KOPT-K1 (cell line): ENCODE measurements around the gene CACNA1C.

Experiments
- H3K27ac ChIP-seq: fragments of 200-600 bp; sonication (generic); 2 replicates; pipeline ENCODE4 v1.5.1; 2016; ENCODE audit warnings: antibody characterized with exemption, mild to moderate bottlenecking, low read depth, low read length; ENCODE audit not compliant: poor library complexity, severe bottlenecking
- H3K36me3 ChIP-seq: fragments of 200-600 bp; sonication (generic); 2 replicates; pipeline ENCODE4 v1.5.1; 2017; ENCODE audit warnings: antibody characterized with exemption, mild to moderate bottlenecking, low read length, moderate library complexity; ENCODE audit not compliant: insufficient read depth
- H3K9me3 ChIP-seq: fragments of 200-600 bp; sonication (generic); 2 replicates; pipeline ENCODE4 v1.5.1; 2017; ENCODE audit warnings: antibody characterized with exemption, low read length, mild to moderate bottlenecking; ENCODE audit not compliant: insufficient read depth, poor library complexity, severe bottlenecking

The CACNA1C gene

DNA sequence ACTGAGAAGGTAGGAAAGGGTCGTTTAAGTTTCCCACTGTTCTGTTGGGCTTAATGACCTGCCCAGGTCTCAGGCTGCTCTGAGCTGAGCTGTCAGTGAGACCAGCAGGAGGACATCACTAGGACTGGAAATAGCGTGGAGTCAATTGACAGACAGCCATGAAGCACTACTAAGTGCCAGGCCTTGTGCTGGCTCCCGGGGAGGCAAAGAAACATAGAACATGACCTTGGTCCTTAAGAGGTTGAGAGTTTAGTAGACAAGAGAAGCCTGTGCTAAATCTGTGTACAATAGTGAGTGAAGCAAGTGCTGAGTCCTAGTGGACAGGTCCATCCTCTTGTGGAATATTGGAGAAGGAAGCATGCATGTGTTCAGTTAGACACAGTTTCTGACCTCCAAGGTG is 239.2 kb downstream of the CACNA1C start:
- H3K9me3 ChIP-seq, result no peaks in the 10 kb centered on the region
- H3K27ac ChIP-seq, result no peak overlapping the region
- no peaks in the 10 kb centered on the region for H3K36me3 ChIP-seq

- H3K9me3 ChIP-seq, result no peaks in the 10 kb centered on the region
- H3K36me3 ChIP-seq, result no peaks in the 10 kb centered on the region
- H3K27ac ChIP-seq, result no peak overlapping the region
These were observed 239.8 kb downstream of the CACNA1C start for GRCh38 chr12:2292560-2292959.

- Histone ChIP-seq H3K27ac (no peak overlapping the region), H3K9me3 (no peaks in the 10 kb centered on the region), H3K36me3 (no peaks in the 10 kb centered on the region)
These were observed 242.1 kb downstream of the CACNA1C start for GRCh38 chr12:2294651-2295475.

- Histone ChIP-seq H3K36me3 (no peaks in the 10 kb centered on the region), H3K27ac (no peak overlapping the region), H3K9me3 (no peaks in the 10 kb centered on the region)
These were observed 243.2 kb downstream of the CACNA1C start for GRCh38 chr12:2295941-2296461.

- Histone ChIP-seq H3K9me3 (no peaks in the 10 kb centered on the region), H3K36me3 (no peaks in the 10 kb centered on the region), H3K27ac (no peak overlapping the region)
These were observed 244.2 kb downstream of the CACNA1C start for GRCh38 chr12:2297004-2297403.

DNA sequence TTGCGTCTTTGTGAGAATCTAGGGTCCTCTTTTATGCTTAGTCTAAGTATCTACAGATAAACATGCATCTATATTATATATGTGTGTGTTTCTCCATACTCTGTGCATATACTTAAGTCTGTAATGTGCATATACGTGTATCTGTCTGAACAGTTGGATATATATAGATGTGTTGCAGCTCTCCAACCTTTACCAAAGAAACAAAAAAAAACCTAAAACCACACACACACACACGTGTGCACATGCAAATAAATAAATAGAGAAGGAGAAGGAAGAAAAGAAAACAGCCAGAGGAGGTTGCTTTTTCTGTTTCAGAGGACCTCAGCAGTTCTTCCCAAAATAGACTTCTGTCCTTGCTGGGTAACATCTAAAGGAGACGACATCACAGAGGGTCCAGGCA is 244.9 kb downstream of the CACNA1C start:
- Histone ChIP-seq H3K27ac (no peak overlapping the region), H3K9me3 (no peaks in the 10 kb centered on the region), H3K36me3 (no peaks in the 10 kb centered on the region)

GRCh38 chr12:2298556-2299200 is 245.9 kb downstream of the CACNA1C start:
- Histone ChIP-seq H3K9me3 (no peaks in the 10 kb centered on the region), H3K36me3 (no peaks in the 10 kb centered on the region), H3K27ac (no peak overlapping the region)

- no peaks in the 10 kb centered on the region for H3K9me3 ChIP-seq
- H3K36me3 ChIP-seq, result no peaks in the 10 kb centered on the region
- no peak overlapping the region for H3K27ac ChIP-seq
These were observed 246.4 kb downstream of the CACNA1C start for GRCh38 chr12:2299206-2299605.

GRCh38 chr12:2300168-2300567 is 247.4 kb downstream of the CACNA1C start:
- H3K36me3 ChIP-seq, result no peaks in the 10 kb centered on the region
- H3K27ac ChIP-seq, result no peak overlapping the region
- H3K9me3 ChIP-seq, result no peaks in the 10 kb centered on the region

- no peaks in the 10 kb centered on the region for H3K9me3 ChIP-seq
- H3K36me3 ChIP-seq, result no peaks in the 10 kb centered on the region
- no peak overlapping the region for H3K27ac ChIP-seq
These were observed 248.1 kb downstream of the CACNA1C start for GRCh38 chr12:2300886-2301285.

DNA sequence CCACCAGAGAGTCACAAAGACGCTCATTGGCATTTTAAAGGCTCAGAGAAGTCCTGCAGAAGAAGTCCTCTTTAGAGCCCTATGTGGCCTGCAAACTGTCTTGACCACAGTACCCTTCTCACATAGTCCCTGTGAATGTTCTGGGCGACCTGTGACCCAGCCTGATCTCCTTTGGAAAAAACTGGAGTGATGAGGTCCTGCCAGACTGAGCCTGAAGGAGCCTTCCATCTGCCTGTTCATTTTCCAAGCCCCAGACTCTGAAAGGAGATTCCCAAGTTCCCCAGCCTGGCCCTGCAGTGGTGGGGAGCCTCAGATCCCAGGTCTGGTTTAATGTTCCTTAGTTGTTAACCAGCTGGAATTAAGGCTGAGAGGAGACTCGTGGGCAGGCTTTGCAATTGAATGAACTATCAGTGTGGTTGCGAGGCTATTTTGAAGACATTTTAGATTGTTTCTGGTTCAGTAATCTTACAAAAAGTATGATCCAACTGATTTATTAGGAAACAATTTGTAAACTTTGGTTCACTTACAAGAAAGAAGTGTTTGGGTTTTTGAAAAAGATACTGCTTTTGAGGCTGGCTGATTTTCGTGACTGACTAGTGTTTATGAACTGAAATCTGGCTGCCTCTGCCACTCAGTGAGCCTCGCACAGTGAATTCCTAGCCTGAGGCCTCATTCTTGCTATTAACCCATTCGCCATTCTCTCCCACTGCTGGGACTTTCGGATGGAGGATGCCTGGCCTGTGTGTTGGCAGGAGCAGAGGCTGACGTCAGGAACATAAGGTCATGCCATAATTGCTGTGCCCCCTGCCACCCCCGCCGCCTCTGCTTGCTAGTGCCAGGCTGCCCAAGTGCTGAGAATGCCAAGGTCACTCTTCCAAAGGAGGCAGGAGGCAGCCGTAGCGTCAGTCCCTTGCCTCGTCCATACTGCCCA is 249.0 kb downstream of the CACNA1C start:
- Histone ChIP-seq H3K36me3 (no peaks in the 10 kb centered on the region), H3K9me3 (no peaks in the 10 kb centered on the region), H3K27ac (no peak overlapping the region)

- Histone ChIP-seq H3K9me3 (no peaks in the 10 kb centered on the region), H3K36me3 (no peaks in the 10 kb centered on the region), H3K27ac (no peak overlapping the region)
These were observed 250.2 kb downstream of the CACNA1C start for GRCh38 chr12:2302711-2303580.

DNA sequence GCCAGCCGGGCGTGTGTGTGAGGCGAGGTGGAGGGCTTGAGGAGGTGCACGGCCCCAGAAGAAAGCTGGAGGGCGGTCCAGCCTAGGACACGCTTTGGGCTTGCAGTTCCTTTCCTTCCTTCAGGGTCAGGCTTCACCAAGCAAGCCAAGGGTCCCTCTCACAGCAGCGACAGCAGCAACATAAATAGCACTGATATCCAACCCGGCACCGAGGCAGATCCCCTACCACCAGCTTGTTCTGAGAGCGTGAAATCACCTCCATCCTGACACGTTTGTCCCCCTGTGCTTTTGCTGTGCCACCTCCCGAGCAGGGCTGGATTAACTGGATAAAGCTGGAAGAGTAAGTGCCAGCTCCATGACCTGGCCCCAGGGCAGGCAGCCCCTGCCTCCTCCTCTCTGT is 251.4 kb downstream of the CACNA1C start:
- Histone ChIP-seq H3K36me3 (no peaks in the 10 kb centered on the region), H3K27ac (no peak overlapping the region)

GRCh38 chr12:2306012-2306411 is 253.2 kb downstream of the CACNA1C start:
- Histone ChIP-seq H3K36me3 (no peaks in the 10 kb centered on the region), H3K9me3 (peaks cover 6% of the 10 kb centered on the region), H3K27ac (no peak overlapping the region)

More for the DNA sequence above, 251.4 kb downstream of the CACNA1C start:
- H3K9me3 ChIP-seq, result peaks cover 6% of the 10 kb centered on the region
